Loucy (cell line): ENCODE measurements around the gene TASP1.

Source experiments
- H2AFZ ChIP-seq: fragments of 200-600 bp; sonication (generic); 2 replicates; pipeline ENCODE4 v1.6.0; 2016; ENCODE audit warnings: antibody characterized with exemption, mild to moderate bottlenecking, low read length, moderate library complexity
- H3F3A ChIP-seq: fragments of 200-600 bp; 2 replicates; pipeline ENCODE4 v1.6.0; 2016; ENCODE audit warnings: antibody characterized with exemption, low read depth, mild to moderate bottlenecking
- H3K27me3 ChIP-seq: fragments of 200-600 bp; sonication (generic); 2 replicates; pipeline ENCODE4 v1.6.1; 2014; ENCODE audit warnings: low read length, mild to moderate bottlenecking; ENCODE audit not compliant: insufficient read depth, poor library complexity, severe bottlenecking
- H3K36me3 ChIP-seq: fragments of 200-600 bp; sonication (generic); 2 replicates; pipeline ENCODE4 v1.6.1; 2016; ENCODE audit warnings: low read length; ENCODE audit not compliant: insufficient read depth
- H3K4me1 ChIP-seq: fragments of 200-600 bp; sonication (generic); 2 replicates; pipeline ENCODE4 v1.5.1; 2014; ENCODE audit warnings: low read length, mild to moderate bottlenecking; ENCODE audit not compliant: insufficient read depth, poor library complexity, severe bottlenecking
- H3K4me2 ChIP-seq: fragments of 200-600 bp; sonication (generic); 2 replicates; pipeline ENCODE4 v1.6.0; 2014; ENCODE audit warnings: antibody characterized with exemption, low read length, low read depth, mild to moderate bottlenecking; ENCODE audit not compliant: poor library complexity, severe bottlenecking
- H3K4me3 ChIP-seq: fragments of 200-600 bp; sonication (generic); 2 replicates; pipeline ENCODE4 v1.5.1; 2014; ENCODE audit warnings: low read length, mild to moderate bottlenecking, mixed read lengths; ENCODE audit not compliant: poor library complexity, severe bottlenecking
- H3K79me2 ChIP-seq: fragments of 200-600 bp; sonication (generic); 2 replicates; pipeline ENCODE4 v1.6.1; 2014; ENCODE audit warnings: low read length; ENCODE audit not compliant: insufficient read depth
- H3K9ac ChIP-seq: fragments of 200-600 bp; sonication (generic); 2 replicates; pipeline ENCODE4 v1.6.0; 2014; ENCODE audit warnings: mild to moderate bottlenecking, low read depth, low read length, moderate library complexity; ENCODE audit not compliant: poor library complexity, severe bottlenecking
- H3K9me2 ChIP-seq: fragments of 200-600 bp; sonication (generic); replicated peaks from 2 replicates; pipeline ENCODE4 v1.6.1; 2016; ENCODE audit warnings: low read depth, low read length, mixed read lengths
- H3K9me3 ChIP-seq: fragments of 200-600 bp; sonication (generic); 2 replicates; pipeline ENCODE4 v1.6.1; 2014; ENCODE audit warnings: mild to moderate bottlenecking, antibody characterized with exemption, low read length, low read depth; ENCODE audit not compliant: insufficient read depth
- H4K20me1 ChIP-seq: fragments of 200-600 bp; sonication (generic); 2 replicates; pipeline ENCODE4 v1.6.0; 2014; ENCODE audit warnings: antibody characterized with exemption, low read length, mild to moderate bottlenecking; ENCODE audit not compliant: insufficient read depth, poor library complexity, severe bottlenecking
- EZH2phosphoT487 ChIP-seq: fragments of 200-600 bp; IDR thresholded peaks from 2 replicates; pipeline ENCODE4 v1.6.1; 2018; ENCODE audit warnings: antibody characterized with exemption, mild to moderate bottlenecking, moderate library complexity, borderline replicate concordance
- TF ChIP-seq, protein P1 (sequence below): fragments of 200-600 bp; sonication (generic); conservative IDR thresholded peaks from 2 replicates; pipeline ENCODE4 v1.5.1; 2014; ENCODE audit warnings: mild to moderate bottlenecking, antibody characterized with exemption, low read length

The TASP1 gene

DNA sequence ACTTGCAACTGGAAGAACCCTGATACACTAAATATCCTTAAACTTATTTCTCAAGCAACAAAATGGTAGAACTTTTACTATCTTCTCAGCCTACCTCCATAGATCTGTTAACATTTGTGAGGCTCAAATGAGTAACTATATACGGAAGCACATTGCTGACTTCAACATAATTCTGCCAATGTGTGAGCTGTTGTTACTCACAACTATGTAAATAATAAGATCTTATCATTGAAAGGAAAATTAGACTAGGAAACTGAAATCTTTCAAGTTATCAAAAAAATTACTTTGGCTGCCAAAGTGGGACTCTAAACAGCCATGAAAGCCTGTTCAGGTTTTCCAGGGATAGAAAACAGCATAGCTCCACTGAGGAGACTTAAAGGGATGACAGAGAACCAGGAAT, 40.2 kb upstream of the TASP1 start:
- Histone ChIP-seq H3K79me2 (no peaks in the 10 kb centered on the region), H4K20me1 (no peaks in the 10 kb centered on the region), H3K9me3 (no peaks in the 10 kb centered on the region), H3K9me2 (no peaks in the 10 kb centered on the region), H2AFZ (no peak overlapping the region), H3K4me3 (no peak overlapping the region), H3K4me1 (no peaks in the 10 kb centered on the region), H3K9ac (no peak overlapping the region), H3K27me3 (no peaks in the 10 kb centered on the region), H3K4me2 (no peak overlapping the region), H3K36me3 (no peaks in the 10 kb centered on the region), H3F3A (no peaks in the 10 kb centered on the region)
- no peak for TF ChIP-seq EZH2phosphoT487
- TF ChIP-seq, protein P1, sequence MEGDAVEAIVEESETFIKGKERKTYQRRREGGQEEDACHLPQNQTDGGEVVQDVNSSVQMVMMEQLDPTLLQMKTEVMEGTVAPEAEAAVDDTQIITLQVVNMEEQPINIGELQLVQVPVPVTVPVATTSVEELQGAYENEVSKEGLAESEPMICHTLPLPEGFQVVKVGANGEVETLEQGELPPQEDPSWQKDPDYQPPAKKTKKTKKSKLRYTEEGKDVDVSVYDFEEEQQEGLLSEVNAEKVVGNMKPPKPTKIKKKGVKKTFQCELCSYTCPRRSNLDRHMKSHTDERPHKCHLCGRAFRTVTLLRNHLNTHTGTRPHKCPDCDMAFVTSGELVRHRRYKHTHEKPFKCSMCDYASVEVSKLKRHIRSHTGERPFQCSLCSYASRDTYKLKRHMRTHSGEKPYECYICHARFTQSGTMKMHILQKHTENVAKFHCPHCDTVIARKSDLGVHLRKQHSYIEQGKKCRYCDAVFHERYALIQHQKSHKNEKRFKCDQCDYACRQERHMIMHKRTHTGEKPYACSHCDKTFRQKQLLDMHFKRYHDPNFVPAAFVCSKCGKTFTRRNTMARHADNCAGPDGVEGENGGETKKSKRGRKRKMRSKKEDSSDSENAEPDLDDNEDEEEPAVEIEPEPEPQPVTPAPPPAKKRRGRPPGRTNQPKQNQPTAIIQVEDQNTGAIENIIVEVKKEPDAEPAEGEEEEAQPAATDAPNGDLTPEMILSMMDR, result no peak

DNA sequence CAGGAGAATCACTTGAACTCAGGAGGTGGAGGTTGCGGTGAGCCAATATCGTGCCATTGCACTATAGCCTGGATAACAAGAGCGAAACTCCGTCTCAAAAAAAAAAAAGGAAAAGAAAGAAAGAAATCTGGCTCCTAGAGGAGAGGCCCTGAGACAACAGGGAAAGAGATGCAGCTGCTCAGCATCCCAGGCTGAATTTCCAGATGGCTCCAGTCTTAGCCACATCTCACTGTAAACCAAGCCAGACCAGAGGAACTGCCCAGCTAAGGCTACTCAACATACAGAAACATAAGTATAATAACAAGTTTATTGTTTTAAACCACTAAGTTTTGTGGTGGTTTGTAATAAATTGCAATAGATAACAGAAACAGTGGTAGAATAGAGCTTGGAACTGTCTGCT, 38.5 kb upstream of the TASP1 start:
- H3K9ac ChIP-seq, result no peak overlapping the region
- H2AFZ ChIP-seq, result no peak overlapping the region
- TF ChIP-seq, protein P1, result no peak
- no peaks in the 10 kb centered on the region for H3K9me2 ChIP-seq
- no peaks in the 10 kb centered on the region for H3K36me3 ChIP-seq
- no peak overlapping the region for H3K4me2 ChIP-seq
- no peaks in the 10 kb centered on the region for H3K9me3 ChIP-seq
- H3K4me3 ChIP-seq, result no peak overlapping the region
- H3K79me2 ChIP-seq, result no peaks in the 10 kb centered on the region
- no peaks in the 10 kb centered on the region for H3K27me3 ChIP-seq
- H4K20me1 ChIP-seq, result no peaks in the 10 kb centered on the region
- no peaks in the 10 kb centered on the region for H3F3A ChIP-seq
- H3K4me1 ChIP-seq, result no peaks in the 10 kb centered on the region

DNA sequence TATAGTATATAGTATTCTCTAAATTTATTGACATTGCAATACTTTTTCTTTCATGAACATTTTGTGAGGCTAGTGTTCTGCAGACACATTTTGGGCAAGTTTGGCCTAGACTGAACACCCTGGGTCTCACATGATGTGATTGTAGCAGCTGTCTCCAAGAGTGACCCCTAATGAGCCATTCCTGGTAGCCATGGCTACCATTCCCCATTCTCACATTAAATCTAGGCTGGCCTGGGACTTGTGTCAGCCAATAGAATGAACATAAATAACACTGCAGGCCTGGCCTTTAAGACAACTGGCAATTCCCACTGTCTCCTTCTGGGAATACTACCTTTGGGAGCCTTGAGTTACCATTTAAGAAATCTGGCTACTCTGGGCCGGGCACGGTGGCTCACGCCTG, 38.0 kb upstream of the TASP1 start:
- Histone ChIP-seq H3K36me3 (no peaks in the 10 kb centered on the region), H3K9ac (no peak overlapping the region), H2AFZ (no peak overlapping the region), H3K79me2 (no peaks in the 10 kb centered on the region), H3K4me3 (no peak overlapping the region), H3K4me1 (no peaks in the 10 kb centered on the region), H3K27me3 (no peaks in the 10 kb centered on the region), H3F3A (no peaks in the 10 kb centered on the region), H3K9me3 (no peaks in the 10 kb centered on the region), H3K9me2 (no peaks in the 10 kb centered on the region), H3K4me2 (no peak overlapping the region), H4K20me1 (no peaks in the 10 kb centered on the region)
- TF ChIP-seq EZH2phosphoT487, result no peak
- TF ChIP-seq, protein P1, result no peak
